ENCODE data around the gene AP3M1. TPM values are rescaled to one million over a fixed set of nuclear protein-coding genes. Genes with fewer than 3 reads are reported as not detected.

Gene AP3M1
- total RNA-seq, 2 donors from 2014 or later, result 53.3 to 60.7 TPM

DNA sequence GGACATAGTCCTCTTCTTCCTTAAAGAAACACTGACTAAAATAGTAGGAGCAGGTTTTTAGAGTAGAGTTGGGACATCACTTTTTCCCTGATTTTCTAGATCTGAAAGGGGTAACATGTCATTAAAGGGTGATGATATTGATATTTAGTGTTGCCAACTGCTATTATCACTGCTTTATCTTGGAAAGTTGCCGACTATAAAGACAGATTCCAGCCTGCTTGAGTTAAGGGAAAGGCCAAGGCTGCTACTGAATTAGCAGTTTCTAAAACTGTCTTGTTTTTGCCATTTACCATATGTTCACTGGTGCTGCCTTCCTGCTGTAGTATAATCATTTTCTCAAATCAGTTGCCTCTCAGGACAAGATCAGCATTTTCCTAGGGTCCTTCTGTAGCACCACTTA lies 29.7 kb downstream of the AP3M1 start:
- Mint-ChIP-seq H3K4me3 (no peak overlapping the region), H3K27me3 (no peaks in the 10 kb centered on the region), H3K9me3 (no peaks in the 10 kb centered on the region), H3K4me1 (ENCODE audit: low read depth in 2 of 2) (peaks cover 7 to 26% of the 10 kb centered on the region in 2 donors), H3K27ac (peak overlapping the region; percentile 64 to 72), H3K36me3 (peaks cover 42% of the 10 kb centered on the region)
- ATAC-seq (no peak), DNase-seq (ENCODE audit: low spot score) (no peak)

GRCh38 chr10:74118804-74119203 lies 31.8 kb downstream of the AP3M1 start:
- Mint-ChIP-seq H3K27me3 (no peaks in the 10 kb centered on the region), H3K36me3 (peaks cover 40% of the 10 kb centered on the region), H3K4me3 (no peak overlapping the region), H3K9me3 (no peaks in the 10 kb centered on the region), H3K27ac (peak overlapping the region; percentile 64 to 88), H3K4me1 (ENCODE audit: low read depth in 2 of 2) (peaks cover 7 to 30% of the 10 kb centered on the region in 2 donors)
- ATAC-seq (no peak), DNase-seq (ENCODE audit: low spot score) (no peak)

DNA sequence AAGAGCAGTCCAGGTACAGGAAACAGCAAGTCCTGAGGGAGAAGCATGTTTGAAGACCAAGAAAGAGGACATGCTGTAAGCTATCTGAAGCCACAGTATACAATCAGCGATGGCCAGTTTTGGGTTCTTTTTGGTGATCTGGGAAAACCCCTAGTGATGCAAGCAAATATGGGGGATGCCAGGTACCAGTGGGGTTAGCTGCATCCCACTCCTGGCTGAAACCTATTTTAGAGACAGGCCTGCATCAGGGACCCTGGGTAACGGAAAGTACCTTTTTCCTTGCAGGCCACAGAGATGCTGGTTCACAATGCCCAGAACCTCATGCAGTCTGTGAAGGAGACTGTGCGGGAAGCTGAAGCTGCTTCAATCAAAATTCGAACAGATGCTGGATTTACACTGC lies 32.9 kb downstream of the AP3M1 start:
- Mint-ChIP-seq H3K27me3 (no peaks in the 10 kb centered on the region), H3K4me1 (ENCODE audit: low read depth in 2 of 2) (peaks cover 7 to 30% of the 10 kb centered on the region in 2 donors), H3K9me3 (no peaks in the 10 kb centered on the region), H3K36me3 (peaks cover 33% of the 10 kb centered on the region), H3K4me3 (no peak overlapping the region), H3K27ac (peak overlapping the region; percentile 64 to 88)
- ATAC-seq (no peak), DNase-seq (ENCODE audit: low spot score) (no peak)

GRCh38 chr10:74114041-74114448 lies 36.6 kb downstream of the AP3M1 start:
- ATAC-seq (no peak), DNase-seq (ENCODE audit: low spot score) (no peak)
- Mint-ChIP-seq H3K4me1 (ENCODE audit: low read depth in 2 of 2) (peaks cover 5 to 17% of the 10 kb centered on the region in 2 donors), H3K9me3 (no peaks in the 10 kb centered on the region), H3K27me3 (no peaks in the 10 kb centered on the region), H3K27ac (peak overlapping the region; percentile 53 to 65), H3K4me3 (no peak overlapping the region), H3K36me3 (peaks cover 27% of the 10 kb centered on the region)

DNA sequence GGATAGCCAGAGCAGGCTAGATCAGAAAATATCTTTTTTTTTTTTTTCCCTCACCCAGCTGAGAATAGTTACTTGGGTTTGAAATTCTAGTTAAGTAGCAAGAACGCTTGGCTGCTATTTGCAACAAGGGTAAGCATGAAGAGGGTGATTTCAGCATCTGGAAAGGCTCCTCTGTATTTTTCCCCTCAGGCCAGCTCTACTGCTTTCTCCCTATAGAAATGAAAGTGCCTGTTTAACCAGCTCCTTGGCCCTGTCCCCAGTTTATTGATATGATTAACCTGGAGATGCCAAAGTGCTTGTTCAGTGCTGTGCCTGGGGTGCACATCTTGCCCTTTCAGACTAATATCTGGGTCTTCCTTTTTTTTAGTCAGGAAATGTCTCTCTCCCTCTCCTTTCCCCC lies 37.1 kb downstream of the AP3M1 start:
- Mint-ChIP-seq H3K27me3 (no peaks in the 10 kb centered on the region), H3K4me3 (no peak overlapping the region), H3K27ac (peak overlapping the region; percentile 53 to 65), H3K4me1 (ENCODE audit: low read depth in 2 of 2) (peaks cover 4 to 15% of the 10 kb centered on the region in 2 donors), H3K9me3 (no peaks in the 10 kb centered on the region), H3K36me3 (peaks cover 26% of the 10 kb centered on the region)
- DNase-seq (ENCODE audit: low spot score) (no peak), ATAC-seq (no peak)

- Mint-ChIP-seq H3K9me3 (no peaks in the 10 kb centered on the region), H3K27me3 (no peaks in the 10 kb centered on the region), H3K4me1 (ENCODE audit: low read depth in 2 of 2) (peaks cover 4 to 12% of the 10 kb centered on the region in 2 donors), H3K27ac (peak overlapping the region in 1 of 2 donors; percentile 41), H3K4me3 (no peak overlapping the region), H3K36me3 (peaks cover 35% of the 10 kb centered on the region)
- DNase-seq (ENCODE audit: low spot score) (no peak), ATAC-seq (no peak)
Observed at GRCh38 chr10:74111799-74112198, 38.8 kb downstream of the AP3M1 start.

DNA sequence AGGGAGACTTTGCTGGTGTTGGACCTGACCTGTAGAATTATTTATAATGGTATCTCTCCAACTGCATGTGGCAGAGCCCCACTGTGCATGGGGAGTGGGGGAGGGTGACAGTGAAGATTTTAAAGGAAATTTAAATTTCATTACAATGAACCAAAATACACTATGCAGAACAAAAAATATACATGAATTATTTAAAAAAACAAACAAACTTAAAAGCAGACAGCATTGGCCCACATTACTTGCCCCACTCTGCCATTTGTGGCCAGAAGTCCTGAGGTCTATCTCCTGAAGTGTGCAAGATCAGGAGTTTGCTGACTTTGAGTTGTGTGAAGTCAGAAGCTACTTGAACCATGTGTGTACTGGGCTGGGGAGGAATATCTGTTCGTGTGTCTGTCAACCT lies 40.5 kb downstream of the AP3M1 start:
- ATAC-seq, result no peak
- Mint-ChIP-seq H3K9me3 (no peaks in the 10 kb centered on the region), H3K36me3 (peaks cover 30% of the 10 kb centered on the region), H3K27me3 (no peaks in the 10 kb centered on the region), H3K4me3 (no peak overlapping the region), H3K27ac (peak overlapping the region; percentile 4 to 49), H3K4me1 (ENCODE audit: low read depth in 2 of 2) (peaks cover 4 to 10% of the 10 kb centered on the region in 2 donors)
- DNase-seq (ENCODE audit: low spot score), result no peak

DNA sequence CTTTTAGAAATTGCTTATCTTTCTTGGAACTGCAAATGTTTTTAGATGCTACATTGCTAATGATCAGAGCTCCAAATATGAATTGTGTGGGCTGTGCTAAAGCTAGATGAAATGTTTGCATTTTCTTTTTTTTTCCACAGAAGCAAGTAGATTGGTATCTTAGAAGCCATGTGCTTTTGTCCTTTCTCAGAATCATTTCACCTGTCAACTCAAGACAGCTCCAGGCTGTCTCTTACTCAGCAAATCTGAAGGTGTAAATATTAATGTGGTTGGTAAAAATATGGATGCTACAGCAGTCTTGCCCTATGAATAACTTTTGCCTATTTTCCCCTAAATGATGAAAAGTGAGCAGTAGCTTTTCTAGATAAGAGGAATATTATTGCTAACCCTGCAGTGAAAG lies 41.2 kb downstream of the AP3M1 start:
- Mint-ChIP-seq H3K36me3 (peaks cover 30% of the 10 kb centered on the region), H3K27me3 (no peaks in the 10 kb centered on the region)
- no peak for DNase-seq (ENCODE audit: low spot score)

GRCh38 chr10:74107391-74107790 lies 43.2 kb downstream of the AP3M1 start:
- H3K36me3 Mint-ChIP-seq, result peaks cover 36% of the 10 kb centered on the region
- peak overlapping the region in 1 of 2 donors; percentile 37 for H3K27ac Mint-ChIP-seq
- peaks cover 3 to 4% of the 10 kb centered on the region in 2 donors for H3K4me1 Mint-ChIP-seq (ENCODE audit: low read depth in 2 of 2)
- H3K27me3 Mint-ChIP-seq, result no peaks in the 10 kb centered on the region
- H3K9me3 Mint-ChIP-seq, result no peaks in the 10 kb centered on the region
- ATAC-seq, result no peak
- H3K4me3 Mint-ChIP-seq, result no peak overlapping the region
- no peak for DNase-seq (ENCODE audit: low spot score)

More for the DNA sequence above, 41.2 kb downstream of the AP3M1 start:
- Mint-ChIP-seq H3K4me3 (no peak overlapping the region), H3K27ac (peak overlapping the region; percentile 4 to 49), H3K4me1 (ENCODE audit: low read depth in 2 of 2) (peaks cover 4 to 10% of the 10 kb centered on the region in 2 donors), H3K9me3 (no peaks in the 10 kb centered on the region)
- ATAC-seq, result no peak

DNA sequence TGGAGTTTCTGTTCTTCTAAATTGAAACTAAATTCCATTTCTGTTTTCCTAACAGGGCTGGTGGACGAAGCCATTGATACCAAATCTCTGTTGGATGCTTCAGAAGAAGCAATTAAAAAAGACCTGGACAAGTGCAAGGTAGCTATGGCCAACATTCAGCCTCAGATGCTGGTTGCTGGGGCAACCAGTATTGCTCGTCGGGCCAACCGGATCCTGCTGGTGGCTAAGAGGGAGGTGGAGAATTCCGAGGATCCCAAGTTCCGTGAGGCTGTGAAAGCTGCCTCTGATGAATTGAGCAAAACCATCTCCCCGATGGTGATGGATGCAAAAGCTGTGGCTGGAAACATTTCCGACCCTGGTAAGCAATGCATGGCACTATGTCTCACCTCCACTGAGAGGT lies 45.6 kb downstream of the AP3M1 start:
- no peak for ATAC-seq
- Mint-ChIP-seq H3K27ac (no peak overlapping the region), H3K4me1 (ENCODE audit: low read depth in 2 of 2) (peaks cover 3 to 4% of the 10 kb centered on the region in 2 donors)

DNA sequence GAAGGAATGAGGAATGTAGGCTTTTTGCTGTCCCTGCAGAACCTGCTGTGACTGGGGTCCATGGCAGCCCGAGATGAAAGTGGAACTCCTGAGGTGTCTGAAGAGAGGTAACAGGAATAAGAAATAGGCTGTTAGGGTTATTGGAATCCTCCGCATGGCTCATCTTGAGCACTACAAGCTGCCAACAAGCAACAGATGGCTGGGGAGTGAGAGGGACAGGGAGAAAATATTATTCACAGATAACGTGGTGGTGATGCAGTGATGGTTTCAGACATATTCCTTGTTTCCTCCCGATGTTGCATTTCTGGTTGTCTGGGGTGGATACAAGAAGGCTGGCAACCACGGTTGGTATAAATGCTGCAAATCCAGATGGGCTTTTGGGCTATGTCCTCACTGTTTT lies 46.1 kb downstream of the AP3M1 start:
- no peak for ATAC-seq
- Mint-ChIP-seq H3K9me3 (no peaks in the 10 kb centered on the region), H3K4me3 (no peak overlapping the region), H3K36me3 (peaks cover 21% of the 10 kb centered on the region), H3K27me3 (no peaks in the 10 kb centered on the region), H3K27ac (no peak overlapping the region), H3K4me1 (ENCODE audit: low read depth in 2 of 2) (peaks cover under 1 to 3% of the 10 kb centered on the region in 2 donors)
- DNase-seq (ENCODE audit: low spot score), result no peak

More for the DNA sequence above, 45.6 kb downstream of the AP3M1 start:
- no peaks in the 10 kb centered on the region for H3K27me3 Mint-ChIP-seq
- no peak for DNase-seq (ENCODE audit: low spot score)
- H3K36me3 Mint-ChIP-seq, result peaks cover 25% of the 10 kb centered on the region
- no peaks in the 10 kb centered on the region for H3K9me3 Mint-ChIP-seq
- no peak overlapping the region for H3K4me3 Mint-ChIP-seq

GRCh38 chr10:74103560-74104258 lies 46.9 kb downstream of the AP3M1 start:
- Mint-ChIP-seq H3K36me3 (peaks cover 25% of the 10 kb centered on the region), H3K4me1 (ENCODE audit: low read depth in 2 of 2) (peaks cover 0 to 3% of the 10 kb centered on the region in 2 donors), H3K27me3 (no peaks in the 10 kb centered on the region), H3K9me3 (no peaks in the 10 kb centered on the region), H3K27ac (no peak overlapping the region), H3K4me3 (no peak overlapping the region)
- DNase-seq (ENCODE audit: low spot score), result no peak
- no peak for ATAC-seq

DNA sequence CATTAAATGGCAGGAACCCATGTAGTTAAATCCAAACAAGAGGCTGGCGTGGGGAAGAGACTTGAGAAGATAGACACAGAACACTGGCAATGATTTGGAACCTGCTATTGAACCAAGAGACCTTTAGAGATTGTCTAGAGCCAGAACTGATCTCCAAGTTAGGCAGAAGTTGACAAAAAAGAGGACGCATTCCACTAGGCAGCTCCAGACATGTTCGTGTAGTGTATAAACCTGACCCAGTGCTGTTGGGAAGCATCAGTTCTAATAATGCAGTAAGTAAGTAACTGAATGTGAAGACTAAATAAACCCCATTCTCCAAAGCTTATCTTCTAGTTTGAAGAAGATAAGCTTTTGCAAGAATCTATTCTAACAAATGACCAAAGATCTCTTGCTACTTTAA lies 50.8 kb downstream of the AP3M1 start:
- Mint-ChIP-seq H3K4me3 (no peak overlapping the region), H3K36me3 (peaks cover 29% of the 10 kb centered on the region), H3K9me3 (no peaks in the 10 kb centered on the region), H3K4me1 (ENCODE audit: low read depth in 2 of 2) (no peaks in the 10 kb centered on the region), H3K27ac (peak overlapping the region in 1 of 2 donors; percentile 15), H3K27me3 (no peaks in the 10 kb centered on the region)
- no peak for DNase-seq (ENCODE audit: low spot score)
- ATAC-seq, result no peak

GRCh38 chr10:74099420-74099819 lies 51.2 kb downstream of the AP3M1 start:
- H3K36me3 Mint-ChIP-seq, result peaks cover 29% of the 10 kb centered on the region
- H3K4me1 Mint-ChIP-seq (ENCODE audit: low read depth in 2 of 2), result no peaks in the 10 kb centered on the region
- no peak for DNase-seq (ENCODE audit: low spot score)
- no peak for ATAC-seq
- no peaks in the 10 kb centered on the region for H3K27me3 Mint-ChIP-seq
- H3K4me3 Mint-ChIP-seq, result no peak overlapping the region
- no peaks in the 10 kb centered on the region for H3K9me3 Mint-ChIP-seq
- H3K27ac Mint-ChIP-seq, result peak overlapping the region in 1 of 2 donors; percentile 15

Data from natural killer cell treated with Interleukin-12 subunit alpha and Interleukin-12 subunit beta and Interleukin-15 and Interleukin-18, amount 100 ng/mL, for 72 hours (primary cell).